ENCODE measurements around the gene GATA6. TPM values are rescaled to one million over a fixed set of nuclear protein-coding genes. Genes with fewer than 3 reads are reported as not detected.

Gene GATA6
- total and polyA plus RNA-seq, 10 of the 15 experiments (the other 5 are each of a cell fraction or from before 2014, with no cell fraction given): 0.04 to 0.05 TPM; not detected in 8

- Histone ChIP-seq H3K79me2 (ENCODE audit: control insufficient read depth, insufficient read depth, low read length) (no peaks in the 10 kb centered on the region), H4K20me1 (ENCODE audit: control insufficient read depth, insufficient read depth) (no peaks in the 10 kb centered on the region), H3K27me3 (replicated peaks in 1 of 2; ENCODE audit: control insufficient read depth in 2 of 2, insufficient read depth in 2 of 2, low read length in 1 of 2) (no peaks in the 10 kb centered on the region), H3K9ac (ENCODE audit: control insufficient read depth, insufficient read depth, low read length) (no peak overlapping the region), H3K36me3 (ENCODE audit: control insufficient read depth in 2 of 2, insufficient read depth in 2 of 2, low read length in 1 of 2) (no peaks in the 10 kb centered on the region), H3K4me2 (ENCODE audit: control insufficient read depth, insufficient read depth) (no peak overlapping the region), H3K9me3 (replicated peaks; ENCODE audit: control insufficient read depth, insufficient read depth, low read length) (no peaks in the 10 kb centered on the region), H3K4me1 (ENCODE audit: control insufficient read depth, insufficient read depth, low read length) (no peaks in the 10 kb centered on the region), H3K27ac (ENCODE audit: control insufficient read depth, insufficient read depth) (no peak overlapping the region), H3K4me3 (no peak overlapping the region), H2AFZ (ENCODE audit: control insufficient read depth, low read depth, low read length) (no peak overlapping the region)
- DNase-seq (ENCODE audit: low read depth, low spot score): no peak
- in situ Hi-C loops (cut with MboI): no loop called here
- no TSS peak for BruUV-seq (replicated peaks)
- RAD21 ChIA-PET (ENCODE audit: unreplicated experiment): no interaction called here
- TF ChIP-seq HSF1 (IDR thresholded peaks at IDR 0.05; ENCODE audit: low read depth, low read length) (no peak), NBN (IDR thresholded peaks at IDR 0.05) (no peak), IRF4 (IDR thresholded peaks at IDR 0.05; ENCODE audit: low read depth, low read length) (no peak)
- intact Hi-C loops (cut with micrococcal nuclease; ENCODE audit: unreplicated experiment): no loop called here
- ATAC-seq: no peak
- SMC1A ChIA-PET (ENCODE audit: uncharacterized antibody, unreplicated experiment): no interaction called here
- FAIRE-seq: no peak
- POLR2A ChIA-PET: no interaction called here
- WGBS (ENCODE audit: insufficient coverage, insufficient replicate concordance, low lambda C conversion rate, missing lambda C conversion rate): 75% methylated on average over 3 of the region's 3 CpGs
- CTCF ChIA-PET: no interaction called here
Measured at GRCh38 chr18:22145160-22145559, 24.2 kb upstream of the GATA6 start.

GRCh38 chr18:22149710-22150109 lies 19.7 kb upstream of the GATA6 start:
- no peak overlapping the region for H3K4me3 ChIP-seq
- no peak for TF ChIP-seq IKZF2 (IDR thresholded peaks at IDR 0.05)
- H3K79me2 ChIP-seq (ENCODE audit: control insufficient read depth, insufficient read depth, low read length): no peaks in the 10 kb centered on the region
- no peaks in the 10 kb centered on the region for H4K20me1 ChIP-seq (ENCODE audit: control insufficient read depth, insufficient read depth)
- ATAC-seq (no peak), DNase-seq (ENCODE audit: low read depth, low spot score) (no peak), FAIRE-seq (no peak)
- no peaks in the 10 kb centered on the region for H3K27me3 ChIP-seq (replicated peaks in 1 of 2; ENCODE audit: control insufficient read depth in 2 of 2, insufficient read depth in 2 of 2, low read length in 1 of 2)
- no peak overlapping the region for H3K9ac ChIP-seq (ENCODE audit: control insufficient read depth, insufficient read depth, low read length)
- no peaks in the 10 kb centered on the region for H3K4me1 ChIP-seq (ENCODE audit: control insufficient read depth, insufficient read depth, low read length)
- no peak overlapping the region for H3K27ac ChIP-seq (ENCODE audit: control insufficient read depth, insufficient read depth)
- no peaks in the 10 kb centered on the region for H3K9me3 ChIP-seq (replicated peaks; ENCODE audit: control insufficient read depth, insufficient read depth, low read length)
- no peaks in the 10 kb centered on the region for H3K36me3 ChIP-seq (ENCODE audit: control insufficient read depth in 2 of 2, insufficient read depth in 2 of 2, low read length in 1 of 2)
- ChIA-PET POLR2A (no interaction called here), RAD21 (ENCODE audit: unreplicated experiment) (no interaction called here), SMC1A (ENCODE audit: uncharacterized antibody, unreplicated experiment) (no interaction called here), CTCF (no interaction called here)
- H2AFZ ChIP-seq (ENCODE audit: control insufficient read depth, low read depth, low read length): no peak overlapping the region
- no peak overlapping the region for H3K4me2 ChIP-seq (ENCODE audit: control insufficient read depth, insufficient read depth)
- intact Hi-C loops (cut with micrococcal nuclease; ENCODE audit: unreplicated experiment): no loop called here
- in situ Hi-C loops (cut with MboI): no loop called here
- WGBS (ENCODE audit: insufficient coverage, insufficient replicate concordance, low lambda C conversion rate, missing lambda C conversion rate): 11% methylated on average over 7 of the region's 8 CpGs
- no TSS peak for BruUV-seq (replicated peaks)

Measured in GM12878 (cell line).